ENCODE measurements around the gene AOC3. TPM values are rescaled to one million over a fixed set of nuclear protein-coding genes. Genes with fewer than 3 reads are reported as not detected.

The AOC3 gene
- total and polyA plus RNA-seq, 2 of the 4 experiments (the other 2 are of a cell fraction): 0.17 TPM; not detected in 1

- H4K5ac ChIP-seq (ENCODE audit: low read depth, low read length): no peak overlapping the region
- H4K8ac ChIP-seq (ENCODE audit: low read depth in 2 of 2, low read length in 2 of 2): no peak overlapping the region
- H4K91ac ChIP-seq (ENCODE audit: insufficient read depth, low read depth, low read length): no peak overlapping the region
- no peak overlapping the region for H3K23ac ChIP-seq (ENCODE audit: low read depth, low read length)
- no peaks in the 10 kb centered on the region for H3K9me3 ChIP-seq (ENCODE audit: control insufficient read depth, insufficient read depth, low read length)
- H3K4me1 ChIP-seq (ENCODE audit: control insufficient read depth, insufficient read depth, low read length): peaks cover 4% of the 10 kb centered on the region; the same call in 1 of the 2 replicates
- in situ Hi-C loops (cut with MboI; ENCODE audit: low sequenced_read_pairs) (no loop called here), intact Hi-C loops (cut with micrococcal nuclease) (no loop called here), dilution Hi-C loops (cut with HindIII; ENCODE audit: low sequenced_read_pairs, unreplicated experiment) (no loop called here)
- no peak overlapping the region for H3K4me3 ChIP-seq (ENCODE audit: insufficient read depth, low read depth, low read length)
- no peak overlapping the region for H3K56ac ChIP-seq (ENCODE audit: extremely low read depth, insufficient read depth, low read length)
- no peak overlapping the region for H3K14ac ChIP-seq (replicated peaks; ENCODE audit: low read depth, low read length)
- no peak overlapping the region for H2AFZ ChIP-seq (replicated peaks; ENCODE audit: low read length, poor library complexity)
- H2AK5ac ChIP-seq (ENCODE audit: low read depth, low read length): no peak overlapping the region; the same call in 1 of the 2 replicates
- peaks cover 38% of the 10 kb centered on the region for H3K36me3 ChIP-seq (ENCODE audit: control insufficient read depth, insufficient read depth, low read length)
- DNase-seq (no peak), ATAC-seq (ENCODE audit: low read depth) (no peak)
- peaks cover 3% of the 10 kb centered on the region; the same call in 1 of the 2 replicates for H3K27me3 ChIP-seq (ENCODE audit: control insufficient read depth, insufficient read depth, low read length)
- no peak overlapping the region for H2BK15ac ChIP-seq (ENCODE audit: low read depth, low read length)
- BruUV-seq (replicated peaks): no TSS peak
- no peak overlapping the region for H2BK120ac ChIP-seq (ENCODE audit: low read depth, low read length)
- TF ChIP-seq MXI1 (IDR thresholded peaks at IDR 0.05; ENCODE audit: borderline replicate concordance, low read depth, low read length) (no peak), MAZ (IDR thresholded peaks at IDR 0.05; ENCODE audit: borderline replicate concordance, low read depth, low read length) (no peak)
- no peak overlapping the region for H3K9ac ChIP-seq (ENCODE audit: low read depth, low read length)
- ChIA-PET CTCF (interaction anchor here (0.6 kb wide), 1 partner anchor 47 kb away, joined by 5 read pairs; no protein-coding TSS in a partner anchor), POLR2A (ENCODE audit: unreplicated experiment) (interaction anchor here (0.6 kb wide), 1 partner anchor 112 kb away, joined by 3 read pairs; no protein-coding TSS in a partner anchor)
- peaks cover 8% of the 10 kb centered on the region; the same call in 1 of the 2 replicates for H3K9me1 ChIP-seq (ENCODE audit: insufficient read depth, low read length)
- peaks cover 19% of the 10 kb centered on the region for H4K20me1 ChIP-seq (ENCODE audit: insufficient read depth, low read length)
- H3K18ac ChIP-seq (ENCODE audit: low read depth, low read length): no peak overlapping the region
- no peak overlapping the region for H3K4ac ChIP-seq (ENCODE audit: low read depth, low read length)
- H2BK20ac ChIP-seq (ENCODE audit: low read depth, low read length): no peak overlapping the region
- H3K79me1 ChIP-seq (ENCODE audit: low read depth in 1 of 2, low read length in 2 of 2): peaks cover 3 to 12% of the 10 kb centered on the region in 2 experiments; a peak in 2 of 4 replicates
- H2BK5ac ChIP-seq (ENCODE audit: low read depth, low read length, poor library complexity, severe bottlenecking): no peak overlapping the region
- 73% methylated on average over 6 of the region's 7 CpGs; no CpG with 5 or more reads in 1 of the 2 experiments for WGBS, 2 experiments (ENCODE audit: extremely low coverage in 2 of 2, insufficient read length in 1 of 2)
- no peak overlapping the region for H2AK9ac ChIP-seq (replicated peaks; ENCODE audit: low read depth, low read length, poor library complexity)
- H3K4me2 ChIP-seq (ENCODE audit: low read depth, low read length): no peak overlapping the region
- H3K27ac ChIP-seq (ENCODE audit: insufficient read depth, low read length): no peak overlapping the region
Measured at GRCh38 chr17:42845918-42846593, 4.9 kb upstream of the AOC3 start.

All from IMR-90 (cell line).